HPDE6-E6E7 (cell line): Measurements from ENCODE around the gene C8A.

ENCODE experiments used
- DNase-seq: peaks from one replicate; pipeline ENCODE4 v3.0.0; 2011; ENCODE audit warnings: missing footprints; ENCODE audit errors: extremely low spot score

The C8A gene

GRCh38 chr1:56837244-56837939 is 17.2 kb upstream of the C8A start:
- DNase-seq: no peak

GRCh38 chr1:56838759-56839158 is 15.8 kb upstream of the C8A start:
- DNase-seq: no peak

- DNase-seq: no peak
These were observed 11.1 kb upstream of the C8A start for GRCh38 chr1:56843544-56843943.

- DNase-seq: no peak
These were observed 10.0 kb upstream of the C8A start for GRCh38 chr1:56844545-56845136.

GRCh38 chr1:56845343-56845742 is 9.3 kb upstream of the C8A start:
- DNase-seq: no peak

GRCh38 chr1:56849750-56850149 is 4.8 kb upstream of the C8A start:
- DNase-seq: no peak

GRCh38 chr1:56850411-56850810 is 4.2 kb upstream of the C8A start:
- no peak for DNase-seq

GRCh38 chr1:56850922-56851321 is 3.7 kb upstream of the C8A start:
- no peak for DNase-seq

- DNase-seq: no peak
These were observed 2.1 kb upstream of the C8A start for GRCh38 chr1:56852476-56852875.

GRCh38 chr1:56855190-56855589 is 593 bp downstream of the C8A start:
- no peak for DNase-seq

GRCh38 chr1:56856186-56856585 is 1.6 kb downstream of the C8A start:
- no peak for DNase-seq

GRCh38 chr1:56859287-56859686 is 4.7 kb downstream of the C8A start:
- no peak for DNase-seq

GRCh38 chr1:56863265-56863992 is 8.8 kb downstream of the C8A start:
- DNase-seq: no peak

GRCh38 chr1:56864430-56864829 is 9.8 kb downstream of the C8A start:
- no peak for DNase-seq

GRCh38 chr1:56866656-56867055 is 12.1 kb downstream of the C8A start:
- DNase-seq: no peak

GRCh38 chr1:56867491-56867890 is 12.9 kb downstream of the C8A start:
- no peak for DNase-seq

- DNase-seq: no peak
These were observed 14.2 kb downstream of the C8A start for GRCh38 chr1:56868761-56869160.

- DNase-seq: no peak
These were observed 18.0 kb downstream of the C8A start for GRCh38 chr1:56872597-56872996.

GRCh38 chr1:56873213-56873612 is 18.6 kb downstream of the C8A start:
- DNase-seq: no peak

- no peak for DNase-seq
These were observed 20.1 kb downstream of the C8A start for GRCh38 chr1:56874689-56875088.

GRCh38 chr1:56877973-56878372 is 23.4 kb downstream of the C8A start:
- DNase-seq: no peak

GRCh38 chr1:56880774-56881173 is 26.2 kb downstream of the C8A start:
- no peak for DNase-seq

- no peak for DNase-seq
These were observed 26.8 kb downstream of the C8A start for GRCh38 chr1:56881417-56881816.
